IMR-90 (cell line): ENCODE results near the gene ZKSCAN5.

ENCODE experiments used
- BHLHE40 ChIP-seq: fragments of 150-350 bp; IDR thresholded peaks from 2 replicates; pipeline ENCODE4 v1.6.1; 2016; ENCODE audit warnings: mild to moderate bottlenecking, low read depth, low read length
- CTCF ChIP-seq: conservative IDR thresholded peaks from 2 replicates; pipeline ENCODE4 v1.5.1; 2012; ENCODE audit warnings: mild to moderate bottlenecking, low read depth, low read length, improper control_type of control experiment
- FOS ChIP-seq: fragments of 150-350 bp; IDR thresholded peaks from 2 replicates; pipeline ENCODE4 v1.6.1; 2016; ENCODE audit warnings: low read depth, low read length
- MAFK ChIP-seq: IDR thresholded peaks from 2 replicates; pipeline ENCODE4 v1.6.1; 2012; ENCODE audit warnings: low read depth, low read length, improper control_type of control experiment
- POLR2A ChIP-seq: IDR thresholded peaks from 2 replicates; pipeline ENCODE4 v1.6.1; 2012; ENCODE audit warnings: mild to moderate bottlenecking, low read depth, low read length
- RCOR1 ChIP-seq: IDR thresholded peaks from 2 replicates; pipeline ENCODE4 v1.6.1; 2012; ENCODE audit warnings: mild to moderate bottlenecking, low read length, improper control_type of control experiment; ENCODE audit not compliant: insufficient replicate concordance
- RFX5 ChIP-seq: IDR thresholded peaks from 2 replicates; pipeline ENCODE4 v1.8.0; 2012; ENCODE audit warnings: low read depth, mild to moderate bottlenecking, low read length, moderate library complexity
- USF2 ChIP-seq: fragments of 150-350 bp; IDR thresholded peaks from 2 replicates; pipeline ENCODE4 v1.6.1; 2017; ENCODE audit warnings: mild to moderate bottlenecking, antibody characterized with exemption, low read length, low read depth

GRCh38 chr7:99498546-99498944 is 5.9 kb upstream of the ZKSCAN5 start:
- TF ChIP-seq USF2: no peak
- TF ChIP-seq CTCF: no peak
- TF ChIP-seq POLR2A: no peak
- TF ChIP-seq BHLHE40: no peak
- TF ChIP-seq RFX5: no peak
- no peak for TF ChIP-seq MAFK
- TF ChIP-seq RCOR1: no peak
- TF ChIP-seq FOS: no peak
